ENCODE data around the gene S100A1. TPM values are rescaled to one million over a fixed set of nuclear protein-coding genes. Genes with fewer than 3 reads are reported as not detected.
"Not testable (repeated sequence)": the region's sequence is repeated elsewhere in the genome, so short reads cannot be mapped to it uniquely, and the experiment has no call there.

Gene S100A1
- total RNA-seq, 1 donor from 2014 or later = not detected

- Histone ChIP-seq H3K27ac (no peak overlapping the region), H3K9me3 (no peaks in the 10 kb centered on the region), H3K4me3 (no peak overlapping the region), H3K36me3 (peaks cover 56 to 69% of the 10 kb centered on the region in 2 donors), H3K4me1 (peaks cover 7 to 15% of the 10 kb centered on the region in 2 donors), H3K27me3 (no peaks in the 10 kb centered on the region)
- TF ChIP-seq, protein P1, sequence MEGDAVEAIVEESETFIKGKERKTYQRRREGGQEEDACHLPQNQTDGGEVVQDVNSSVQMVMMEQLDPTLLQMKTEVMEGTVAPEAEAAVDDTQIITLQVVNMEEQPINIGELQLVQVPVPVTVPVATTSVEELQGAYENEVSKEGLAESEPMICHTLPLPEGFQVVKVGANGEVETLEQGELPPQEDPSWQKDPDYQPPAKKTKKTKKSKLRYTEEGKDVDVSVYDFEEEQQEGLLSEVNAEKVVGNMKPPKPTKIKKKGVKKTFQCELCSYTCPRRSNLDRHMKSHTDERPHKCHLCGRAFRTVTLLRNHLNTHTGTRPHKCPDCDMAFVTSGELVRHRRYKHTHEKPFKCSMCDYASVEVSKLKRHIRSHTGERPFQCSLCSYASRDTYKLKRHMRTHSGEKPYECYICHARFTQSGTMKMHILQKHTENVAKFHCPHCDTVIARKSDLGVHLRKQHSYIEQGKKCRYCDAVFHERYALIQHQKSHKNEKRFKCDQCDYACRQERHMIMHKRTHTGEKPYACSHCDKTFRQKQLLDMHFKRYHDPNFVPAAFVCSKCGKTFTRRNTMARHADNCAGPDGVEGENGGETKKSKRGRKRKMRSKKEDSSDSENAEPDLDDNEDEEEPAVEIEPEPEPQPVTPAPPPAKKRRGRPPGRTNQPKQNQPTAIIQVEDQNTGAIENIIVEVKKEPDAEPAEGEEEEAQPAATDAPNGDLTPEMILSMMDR (IDR thresholded peaks at IDR 0.05) = no peak
- no peak for DNase-seq (ENCODE audit: low spot score in 2 of 2)
- intact Hi-C loops (cut with DNase I) = no loop called here
Measured at GRCh38 chr1:153638261-153638660, 10.0 kb downstream of the S100A1 start.

DNA sequence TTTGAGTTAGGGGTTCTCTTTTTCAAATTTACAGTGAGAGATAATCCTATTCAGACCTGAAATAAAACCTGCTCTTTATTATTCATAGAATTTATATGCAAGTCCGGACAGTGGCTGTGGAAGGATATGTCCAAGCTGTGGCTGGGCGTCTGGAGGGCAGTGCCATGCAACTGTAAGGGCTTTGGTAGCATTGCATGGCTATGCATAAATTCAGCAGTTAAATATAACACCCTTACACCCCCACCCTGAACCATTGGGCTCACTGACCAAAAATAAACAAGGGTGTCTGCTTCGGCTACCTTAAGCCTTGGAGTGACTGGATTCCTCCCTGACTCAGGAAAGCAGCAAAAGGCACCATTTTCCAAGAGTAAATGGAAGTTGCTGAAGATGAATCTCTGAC lies 11.0 kb downstream of the S100A1 start:
- intact Hi-C loops (cut with DNase I) = no loop called here
- H3K36me3 ChIP-seq = peaks cover 66 to 79% of the 10 kb centered on the region in 2 donors
- DNase-seq (ENCODE audit: low spot score in 2 of 2) = no peak

DNA sequence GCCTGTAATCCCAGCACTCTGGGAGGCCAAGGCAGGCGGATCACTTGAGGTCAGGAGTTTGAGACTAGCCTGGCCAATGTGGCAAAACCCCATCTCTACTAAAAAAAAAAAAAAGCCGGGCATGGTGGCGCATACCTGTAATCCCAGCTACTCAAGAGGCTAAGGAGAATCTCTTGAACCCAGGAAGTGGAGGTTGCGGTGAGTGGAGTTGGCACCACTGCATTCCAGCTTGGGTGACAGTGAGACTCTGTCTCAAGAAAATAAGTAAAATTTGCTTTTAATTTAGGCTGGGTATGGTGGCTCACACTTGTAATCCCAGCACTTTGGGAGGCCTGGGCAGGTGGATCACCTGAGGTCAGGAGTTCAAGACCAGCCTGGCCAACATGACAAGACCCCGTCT lies 12.0 kb downstream of the S100A1 start:
- H3K36me3 ChIP-seq = peaks cover 75 to 89% of the 10 kb centered on the region in 2 donors
- intact Hi-C loops (cut with DNase I); H3K27me3 ChIP-seq; DNase-seq (ENCODE audit: low spot score in 2 of 2); H3K4me3 ChIP-seq; H3K9me3 ChIP-seq; H3K27ac ChIP-seq: not testable (repeated sequence)
- H3K4me1 ChIP-seq = peaks cover 3 to 15% of the 10 kb centered on the region in 2 donors

More for the DNA sequence above, 11.0 kb downstream of the S100A1 start:
- peaks cover 7 to 15% of the 10 kb centered on the region in 2 donors for H3K4me1 ChIP-seq
- H3K27ac ChIP-seq = no peak overlapping the region
- H3K9me3 ChIP-seq = no peaks in the 10 kb centered on the region
- TF ChIP-seq, protein P1 (IDR thresholded peaks at IDR 0.05) = no peak
- H3K27me3 ChIP-seq = no peaks in the 10 kb centered on the region
- H3K4me3 ChIP-seq = no peak overlapping the region

- Histone ChIP-seq H3K27ac (no peak overlapping the region), H3K9me3 (no peaks in the 10 kb centered on the region), H3K36me3 (peaks cover 76 to 95% of the 10 kb centered on the region in 2 donors), H3K4me3 (no peak overlapping the region), H3K4me1 (peaks cover 0 to 11% of the 10 kb centered on the region in 2 donors), H3K27me3 (no peaks in the 10 kb centered on the region)
- DNase-seq (ENCODE audit: low spot score in 2 of 2) = no peak
- TF ChIP-seq, protein P1 (IDR thresholded peaks at IDR 0.05) = no peak
- intact Hi-C loops (cut with DNase I) = no loop called here
Measured at GRCh38 chr1:153640861-153641260, 12.6 kb downstream of the S100A1 start.

- no peaks in the 10 kb centered on the region for H3K9me3 ChIP-seq
- intact Hi-C loops (cut with DNase I) = no loop called here
- no peak overlapping the region for H3K27ac ChIP-seq
- peaks cover 0 to 3% of the 10 kb centered on the region in 2 donors for H3K4me1 ChIP-seq
- H3K27me3 ChIP-seq = no peaks in the 10 kb centered on the region
- TF ChIP-seq, protein P1 (IDR thresholded peaks at IDR 0.05) = no peak
- no peak overlapping the region for H3K4me3 ChIP-seq
- peaks cover 70 to 98% of the 10 kb centered on the region in 2 donors for H3K36me3 ChIP-seq
- DNase-seq (ENCODE audit: low spot score in 2 of 2) = no peak
Measured at GRCh38 chr1:153642161-153642560, 13.9 kb downstream of the S100A1 start.

GRCh38 chr1:153643100-153643499 lies 14.9 kb downstream of the S100A1 start:
- TF ChIP-seq, protein P1 (IDR thresholded peaks at IDR 0.05) = no peak
- Histone ChIP-seq H3K27ac (no peak overlapping the region), H3K4me3 (no peak overlapping the region), H3K27me3 (no peaks in the 10 kb centered on the region), H3K9me3 (no peaks in the 10 kb centered on the region), H3K4me1 (peaks cover 0 to 3% of the 10 kb centered on the region in 2 donors), H3K36me3 (peaks cover 69 to 88% of the 10 kb centered on the region in 2 donors)
- intact Hi-C loops (cut with DNase I) = no loop called here
- no peak for DNase-seq (ENCODE audit: low spot score in 2 of 2)
